ENCODE results near the gene FBXO17.
"Not testable (repeated sequence)": the region's sequence is repeated elsewhere in the genome, so short reads cannot be mapped to it uniquely, and the experiment has no call there.

DNA sequence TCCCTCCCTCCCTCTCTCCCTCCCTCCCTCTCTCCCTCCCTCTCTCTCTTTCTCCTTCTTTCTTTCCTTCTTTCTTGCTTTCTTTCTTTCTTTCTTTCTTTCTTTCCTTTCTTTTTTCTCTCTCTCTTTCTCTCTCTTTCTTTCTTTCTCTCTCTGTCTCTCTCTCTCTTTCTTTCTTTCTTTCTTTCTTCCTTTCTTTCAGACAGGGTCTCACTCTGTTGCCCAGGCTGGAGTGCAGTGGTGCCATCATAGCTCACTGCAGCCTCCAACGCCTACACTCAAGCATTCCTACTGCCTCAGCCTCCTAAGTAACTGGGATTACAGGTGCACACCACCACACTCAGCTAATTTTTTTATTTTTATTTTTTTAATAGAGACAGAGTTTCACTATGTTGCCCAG lies 14.1 kb upstream of the FBXO17 start:
- TF ChIP-seq POLR2A (IDR thresholded peaks at IDR 0.05; ENCODE audit: low read length); GATA1 (IDR thresholded peaks at IDR 0.05; ENCODE audit: low read depth, low read length): not testable (repeated sequence)

Measured in erythroblast (primary cell).